PC-3 (cell line): ENCODE results near the gene CEP120. TPM values are rescaled to one million over a fixed set of nuclear protein-coding genes. Genes with fewer than 3 reads are reported as not detected.

Source experiments
- ATAC-seq: fragments of 200-7000 bp; cut with Tn5 transposase; 2 replicates; pipeline ENCODE4 v1.9.1; 2020; ENCODE audit warnings: mild to moderate bottlenecking, moderate library complexity
- BruUV-seq: library from RNA; stranded (reverse); fragments of 400-500 nt; replicated peaks from 2 replicates; lab custom pipeline; 2021; lab: Mats Ljungman, UMichigan
- CTCF ChIA-PET: fragments of 300-600 bp; sonication (Branson Sonifier 250); formaldehyde crosslinking; loops from one replicate; lab custom pipeline; 2022; ENCODE audit warnings: antibody characterized with exemption; lab: Charles Lee
- POLR2A ChIA-PET: fragments of 300-600 bp; sonication (Branson Sonifier 250); formaldehyde crosslinking; loops from one replicate; lab custom pipeline; 2022; ENCODE audit warnings: antibody characterized with exemption; ENCODE audit not compliant: unreplicated experiment; lab: Charles Lee
- DNase-seq: peaks from one replicate; pipeline ENCODE4 v3.0.0-alpha.2; 2015
- H2AFZ ChIP-seq: fragments of 300-600 bp; sonication (generic); 2 replicates; pipeline ENCODE4 v1.6.0; 2016; ENCODE audit warnings: antibody characterized with exemption, low read length
- H3F3A ChIP-seq: fragments of 300-600 bp; sonication (generic); one replicate; pipeline ENCODE4 v1.6.0; 2017; ENCODE audit warnings: antibody characterized with exemption, low read length, control low read depth, mild to moderate bottlenecking; ENCODE audit not compliant: unreplicated experiment
- H3K27ac ChIP-seq: fragments of 300-600 bp; sonication (generic); 2 replicates; pipeline ENCODE4 v1.5.1; 2016; ENCODE audit warnings: mild to moderate bottlenecking, low read length
- H3K27me3 ChIP-seq: fragments of 300-600 bp; sonication (generic); 2 replicates; pipeline ENCODE4 v1.6.1; 2016; ENCODE audit warnings: low read length, mixed read lengths
- H3K36me3 ChIP-seq: fragments of 300-600 bp; sonication (generic); 2 replicates; pipeline ENCODE4 v1.6.1; 2016; ENCODE audit warnings: low read depth, mixed run types, low read length, mixed read lengths
- H3K4me1 ChIP-seq: fragments of 300-600 bp; sonication (generic); 2 replicates; pipeline ENCODE4 v1.5.1; 2016; ENCODE audit warnings: low read length; ENCODE audit not compliant: insufficient read depth
- H3K4me2 ChIP-seq: fragments of 300-600 bp; sonication (generic); 2 replicates; pipeline ENCODE4 v1.6.0; 2016; ENCODE audit warnings: low read length
- H3K4me3 ChIP-seq: fragments of 300-600 bp; sonication (generic); 2 replicates; pipeline ENCODE4 v1.5.1; 2016; ENCODE audit warnings: mild to moderate bottlenecking, low read length, mixed read lengths
- H3K79me2 ChIP-seq: fragments of 300-600 bp; sonication (generic); 2 replicates; pipeline ENCODE4 v1.6.1; 2017; ENCODE audit warnings: low read length, mixed read lengths
- H3K9ac ChIP-seq: fragments of 300-600 bp; sonication (generic); 2 replicates; pipeline ENCODE4 v1.6.0; 2016; ENCODE audit warnings: mild to moderate bottlenecking, low read length
- H3K9me2 ChIP-seq: fragments of 300-600 bp; sonication (generic); replicated peaks from 2 replicates; pipeline ENCODE4 v1.6.1; 2016; ENCODE audit warnings: mixed run types, low read length, mixed read lengths
- H3K9me3 ChIP-seq: fragments of 300-600 bp; sonication (generic); 2 replicates; pipeline ENCODE4 v1.6.1; 2016; ENCODE audit warnings: low read length, mixed read lengths
- H4K20me1 ChIP-seq: fragments of 300-600 bp; sonication (generic); 2 replicates; pipeline ENCODE4 v1.6.1; 2016; ENCODE audit warnings: low read length, mixed read lengths
- EZH2 ChIP-seq: fragments of 300-600 bp; sonication (generic); IDR thresholded peaks from one replicate; pipeline ENCODE4 v1.6.1; 2017; ENCODE audit warnings: antibody characterized with exemption, mild to moderate bottlenecking, low read length; ENCODE audit not compliant: unreplicated experiment
- EZH2phosphoT487 ChIP-seq: fragments of 300-600 bp; sonication (generic); IDR thresholded peaks from 2 replicates; pipeline ENCODE4 v1.6.1; 2018; ENCODE audit warnings: mild to moderate bottlenecking, antibody characterized with exemption, low read length, borderline replicate concordance
- intact Hi-C: fragments of 100-400 bp; cut with micrococcal nuclease; formaldehyde crosslinking; loops from 2 replicates; pipeline ENCODE4 v1.9.0; 2023
- total RNA-seq: library from RNA; depleted of rRNA; stranded (reverse); fragments of >200 nt; gene quantifications from 2 replicates; pipeline ENCODE4 v1.2.3, GENCODE V29; 2014
- TF ChIP-seq, protein P1 (sequence below): fragments of 300-600 bp; sonication (generic); conservative IDR thresholded peaks from 2 replicates; pipeline ENCODE4 v1.5.1; 2017; ENCODE audit warnings: antibody characterized with exemption, low read depth, mild to moderate bottlenecking, low read length

CEP120 gene
- total RNA-seq, 1 experiment from 2014 or later = 11.5 TPM

DNA sequence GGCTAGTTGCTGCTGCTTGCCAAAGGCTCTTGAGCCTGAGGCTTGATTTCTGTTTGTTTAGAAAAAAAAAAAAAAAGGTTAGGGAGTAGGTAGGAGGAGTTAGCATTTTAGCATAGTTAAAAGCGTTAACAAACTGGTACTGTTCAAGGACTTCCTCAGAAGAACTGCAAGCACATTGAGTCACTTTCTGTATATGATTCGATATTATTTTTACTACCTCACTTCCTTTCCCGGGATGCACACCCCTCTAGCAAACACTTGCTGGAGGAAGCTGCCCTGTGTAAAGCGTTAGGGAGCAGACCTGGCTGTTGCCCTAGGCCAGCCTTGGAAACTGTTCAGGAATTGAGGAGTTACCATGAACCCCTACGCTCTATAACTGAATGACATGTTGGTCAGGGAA, 15.7 kb upstream of the CEP120 start:
- H3K27me3 ChIP-seq = no peaks in the 10 kb centered on the region
- POLR2A ChIA-PET = no interaction called here
- CTCF ChIA-PET = no interaction called here
- H3K4me2 ChIP-seq = 0 out of 2 replicates have a peak overlapping the region, but pooled peaks have one; percentile 34
- no peak overlapping the region for H3K9ac ChIP-seq
- DNase-seq (peak; percentile 53), ATAC-seq (peak; percentile 97)
- TF ChIP-seq, protein P1, sequence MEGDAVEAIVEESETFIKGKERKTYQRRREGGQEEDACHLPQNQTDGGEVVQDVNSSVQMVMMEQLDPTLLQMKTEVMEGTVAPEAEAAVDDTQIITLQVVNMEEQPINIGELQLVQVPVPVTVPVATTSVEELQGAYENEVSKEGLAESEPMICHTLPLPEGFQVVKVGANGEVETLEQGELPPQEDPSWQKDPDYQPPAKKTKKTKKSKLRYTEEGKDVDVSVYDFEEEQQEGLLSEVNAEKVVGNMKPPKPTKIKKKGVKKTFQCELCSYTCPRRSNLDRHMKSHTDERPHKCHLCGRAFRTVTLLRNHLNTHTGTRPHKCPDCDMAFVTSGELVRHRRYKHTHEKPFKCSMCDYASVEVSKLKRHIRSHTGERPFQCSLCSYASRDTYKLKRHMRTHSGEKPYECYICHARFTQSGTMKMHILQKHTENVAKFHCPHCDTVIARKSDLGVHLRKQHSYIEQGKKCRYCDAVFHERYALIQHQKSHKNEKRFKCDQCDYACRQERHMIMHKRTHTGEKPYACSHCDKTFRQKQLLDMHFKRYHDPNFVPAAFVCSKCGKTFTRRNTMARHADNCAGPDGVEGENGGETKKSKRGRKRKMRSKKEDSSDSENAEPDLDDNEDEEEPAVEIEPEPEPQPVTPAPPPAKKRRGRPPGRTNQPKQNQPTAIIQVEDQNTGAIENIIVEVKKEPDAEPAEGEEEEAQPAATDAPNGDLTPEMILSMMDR = no peak
- TF ChIP-seq EZH2 = no peak
- TF ChIP-seq EZH2phosphoT487 = no peak
- no peaks in the 10 kb centered on the region for H3K9me2 ChIP-seq
- H3K4me3 ChIP-seq = no peak overlapping the region
- no peaks in the 10 kb centered on the region for H3F3A ChIP-seq
- H4K20me1 ChIP-seq = no peaks in the 10 kb centered on the region
- peaks cover 11% of the 10 kb centered on the region; the same call in 1 of the 2 replicates for H3K4me1 ChIP-seq
- no peaks in the 10 kb centered on the region for H3K79me2 ChIP-seq
- H3K27ac ChIP-seq = peak overlapping the region; percentile 13; the same call in 1 of the 2 replicates
- H3K9me3 ChIP-seq = no peaks in the 10 kb centered on the region
- peak overlapping the region; percentile 81 for H2AFZ ChIP-seq
- H3K36me3 ChIP-seq = no peaks in the 10 kb centered on the region
- intact Hi-C loops = loop anchor here (1.0 to 5.0 kb wide), 2 partner anchors 16 to 73 kb away; partner anchors contain the start of genes CEP120 and CSNK1G3
- BruUV-seq = no TSS peak

DNA sequence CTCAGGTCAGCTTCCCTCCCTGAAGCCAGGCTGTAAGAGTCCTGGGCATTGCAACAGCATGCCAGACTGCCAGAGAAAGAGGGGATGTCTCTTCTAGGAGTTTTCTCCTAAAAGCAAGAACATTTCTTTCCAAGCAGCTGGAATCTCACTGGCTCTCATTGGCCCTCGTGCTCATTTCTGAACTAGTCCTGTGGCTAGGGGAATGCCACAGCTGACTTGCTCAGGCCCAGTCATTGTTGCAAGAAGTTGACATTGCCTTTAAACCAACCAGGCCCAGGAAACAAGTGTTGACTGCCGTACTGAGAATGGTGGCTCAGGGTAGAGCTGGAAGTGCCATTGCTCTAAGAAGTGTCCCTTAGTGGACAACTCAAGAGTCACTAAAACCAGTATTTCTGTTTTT, 15.0 kb upstream of the CEP120 start:
- DNase-seq (no peak), ATAC-seq (no peak)
- H2AFZ ChIP-seq = 0 out of 2 replicates have a peak overlapping the region, but pooled peaks have one; percentile 36
- intact Hi-C loops = loop anchor here (5.0 kb wide), 1 partner anchor 74 kb away; the partner anchor contains the start of gene CSNK1G3
- CTCF ChIA-PET = no interaction called here
- no peaks in the 10 kb centered on the region for H3K27me3 ChIP-seq
- H3K4me2 ChIP-seq = no peak overlapping the region
- no peak overlapping the region for H3K4me3 ChIP-seq
- H3K36me3 ChIP-seq = no peaks in the 10 kb centered on the region
- H3F3A ChIP-seq = no peaks in the 10 kb centered on the region
- H3K79me2 ChIP-seq = no peaks in the 10 kb centered on the region
- no TSS peak for BruUV-seq
- POLR2A ChIA-PET = no interaction called here
- no peaks in the 10 kb centered on the region for H3K9me2 ChIP-seq
- peaks cover 11% of the 10 kb centered on the region; the same call in 1 of the 2 replicates for H3K4me1 ChIP-seq
- no peak overlapping the region for H3K27ac ChIP-seq
- no peaks in the 10 kb centered on the region for H3K9me3 ChIP-seq
- H3K9ac ChIP-seq = no peak overlapping the region
- no peak for TF ChIP-seq EZH2
- TF ChIP-seq, protein P1 = no peak
- no peaks in the 10 kb centered on the region for H4K20me1 ChIP-seq

DNA sequence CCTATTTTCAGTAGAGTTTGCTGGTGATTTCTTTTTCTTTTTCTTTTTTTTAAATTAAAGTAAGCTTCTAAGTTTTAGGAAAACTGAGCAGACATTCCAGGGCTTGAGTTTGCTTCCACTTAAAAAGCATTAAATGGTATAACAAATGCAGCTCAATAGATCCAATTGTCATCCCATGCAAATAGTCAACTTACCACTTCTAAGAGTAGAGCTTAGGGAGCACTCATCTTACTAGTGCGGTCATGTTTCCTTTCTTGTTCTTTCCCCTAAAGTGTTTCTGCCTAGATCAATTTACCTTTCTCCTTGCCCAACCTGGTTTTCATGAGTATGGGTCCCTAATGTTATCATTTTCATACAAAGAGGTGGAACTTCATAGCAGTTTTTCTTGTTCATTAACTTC, 13.0 kb upstream of the CEP120 start:
- POLR2A ChIA-PET = no interaction called here
- no peak overlapping the region for H2AFZ ChIP-seq
- no peak for ATAC-seq

More for the DNA sequence above, 13.0 kb upstream of the CEP120 start:
- intact Hi-C loops = loop anchor here (5.0 kb wide), 1 partner anchor 76 kb away; the partner anchor contains the start of gene CSNK1G3
- Histone ChIP-seq H3K4me3 (no peak overlapping the region), H3K79me2 (no peaks in the 10 kb centered on the region), H3K36me3 (no peaks in the 10 kb centered on the region), H3K9me3 (no peaks in the 10 kb centered on the region), H3K4me2 (no peak overlapping the region), H3F3A (no peaks in the 10 kb centered on the region), H3K9ac (no peak overlapping the region), H3K4me1 (peaks cover 11% of the 10 kb centered on the region; the same call in 1 of the 2 replicates), H4K20me1 (no peaks in the 10 kb centered on the region), H3K27ac (no peak overlapping the region), H3K9me2 (no peaks in the 10 kb centered on the region), H3K27me3 (no peaks in the 10 kb centered on the region)
- CTCF ChIA-PET = no interaction called here
- TF ChIP-seq EZH2 = no peak
- TF ChIP-seq EZH2phosphoT487 = no peak
- TF ChIP-seq, protein P1 = no peak
- BruUV-seq = no TSS peak
- DNase-seq = no peak
